GM10248 (cell line): ENCODE results near the gene TICAM2.

Source experiments
- CTCF ChIA-PET: fragments of 300-600 bp; sonication (Branson Sonifier 250); formaldehyde crosslinking; extraction: SDS; loops from one replicate; lab custom pipeline; 2021; ENCODE audit warnings: antibody characterized with exemption; lab: Yijun Ruan, JAX
- POLR2A ChIA-PET: fragments of 350-650 bp; sonication (Branson Sonifier 250); formaldehyde crosslinking; extraction: SDS; loops from one replicate; lab custom pipeline; 2020; ENCODE audit warnings: antibody characterized with exemption; lab: Yijun Ruan, JAX
- DNase-seq: peaks from one replicate; pipeline ENCODE4 v3.0.0; 2012; ENCODE audit errors: extremely low spot score
- CTCF ChIP-seq: IDR thresholded peaks from 2 replicates; pipeline ENCODE4 v1.5.1; 2012; ENCODE audit warnings: mild to moderate bottlenecking, low read depth; ENCODE audit errors: extremely low read depth, missing control alignments, control extremely low read depth

The TICAM2 gene

GRCh38 chr5:115557667-115558387 is 44.5 kb downstream of the TICAM2 start:
- CTCF ChIA-PET, result interaction anchor here (1.0 kb wide), 1 partner anchor 10 kb away, joined by 5 read pairs; no protein-coding TSS in a partner anchor
- no peak for DNase-seq
- POLR2A ChIA-PET, result no interaction called here
- no peak for TF ChIP-seq CTCF

- DNase-seq, result no peak
- no peak for TF ChIP-seq CTCF
- ChIA-PET POLR2A (no interaction called here), CTCF (interaction anchor here (1.2 kb wide), 1 partner anchor 14 kb away, joined by 5 read pairs; no protein-coding TSS in a partner anchor)
Measured at GRCh38 chr5:115556276-115556675, 46.0 kb downstream of the TICAM2 start.

- ChIA-PET CTCF (interaction anchor here (0.8 to 2.5 kb wide), 5 partner anchors 9 to 20 kb away, joined by 3 to 11 read pairs (median 4); no protein-coding TSS in a partner anchor), POLR2A (no interaction called here)
- no peak for TF ChIP-seq CTCF
- no peak for DNase-seq
Measured at GRCh38 chr5:115555084-115555633, 47.1 kb downstream of the TICAM2 start.

- no peak for TF ChIP-seq CTCF
- ChIA-PET POLR2A (no interaction called here), CTCF (interaction anchor here (3.6 to 4.0 kb wide), 2 partner anchors 14 to 18 kb away, joined by 15 to 26 read pairs; no protein-coding TSS in a partner anchor)
- no peak for DNase-seq
Measured at GRCh38 chr5:115553082-115553481, 49.2 kb downstream of the TICAM2 start.

GRCh38 chr5:115551415-115551814 is 50.9 kb downstream of the TICAM2 start:
- POLR2A ChIA-PET, result no interaction called here
- no peak for DNase-seq
- no peak for TF ChIP-seq CTCF
- CTCF ChIA-PET, result interaction anchor here (1.2 to 4.0 kb wide), 8 partner anchors 9 to 203 kb away, joined by 3 to 26 read pairs (median 8); no protein-coding TSS in a partner anchor

- peak; percentile 58 for DNase-seq
- TF ChIP-seq CTCF, result peak; percentile 42
- ChIA-PET CTCF (no interaction called here), POLR2A (no interaction called here)
Measured at GRCh38 chr5:115549154-115549553, 53.1 kb downstream of the TICAM2 start.
